ENCODE measurements around the gene TFG. TPM values are rescaled to one million over a fixed set of nuclear protein-coding genes. Genes with fewer than 3 reads are reported as not detected.

The TFG gene
- total RNA-seq, 2 donors from 2014 or later: 86.5 to 93.9 TPM

DNA sequence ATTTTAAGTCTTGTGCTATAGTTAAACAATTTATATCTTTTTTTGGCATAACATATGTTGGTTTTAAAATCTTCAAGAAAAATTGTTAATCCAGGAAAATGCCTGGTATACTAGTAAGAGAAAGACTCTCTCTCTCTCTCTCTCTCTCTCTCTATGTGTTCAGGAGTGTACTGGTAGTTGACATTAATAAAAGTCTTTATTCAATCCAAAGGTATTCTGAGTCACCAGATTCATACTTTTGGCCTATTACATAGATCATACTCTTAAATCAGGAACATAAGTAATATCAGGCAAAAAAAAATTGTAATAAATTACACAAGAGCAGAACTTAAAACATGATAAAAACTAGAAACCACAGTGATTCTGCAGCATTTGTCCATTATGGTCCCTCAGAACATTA lies 70.2 kb downstream of the TFG start:
- ATAC-seq (no peak), DNase-seq (no peak)
- intact Hi-C loops (cut with DNase I): no loop called here

DNA sequence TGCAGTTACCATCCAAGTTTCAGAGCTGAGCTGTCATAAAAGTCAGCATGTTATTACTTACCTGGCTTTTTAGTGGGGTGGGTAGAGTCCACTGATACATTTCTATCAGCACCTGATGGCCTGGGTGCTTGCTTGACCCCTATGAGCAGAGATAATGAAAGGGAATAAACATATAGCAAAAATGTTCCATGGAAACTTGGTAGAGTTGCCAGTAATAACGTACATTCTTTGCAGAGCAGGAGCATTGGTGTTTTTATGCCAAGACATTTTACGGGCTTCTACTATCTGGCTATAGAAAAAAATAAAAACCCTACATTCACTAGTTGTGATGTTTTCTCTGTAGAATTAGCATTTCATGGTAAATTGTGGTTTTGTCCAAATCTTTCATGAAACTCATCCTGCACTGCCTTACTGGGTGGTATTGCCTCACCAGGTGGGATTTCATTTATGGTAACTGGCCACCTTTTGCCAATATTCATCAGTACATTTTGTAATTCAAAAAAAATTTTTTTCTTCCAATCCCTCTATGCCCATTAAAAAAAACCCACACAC lies 70.9 kb downstream of the TFG start:
- ATAC-seq: no peak
- DNase-seq: no peak
- intact Hi-C loops (cut with DNase I): no loop called here

DNA sequence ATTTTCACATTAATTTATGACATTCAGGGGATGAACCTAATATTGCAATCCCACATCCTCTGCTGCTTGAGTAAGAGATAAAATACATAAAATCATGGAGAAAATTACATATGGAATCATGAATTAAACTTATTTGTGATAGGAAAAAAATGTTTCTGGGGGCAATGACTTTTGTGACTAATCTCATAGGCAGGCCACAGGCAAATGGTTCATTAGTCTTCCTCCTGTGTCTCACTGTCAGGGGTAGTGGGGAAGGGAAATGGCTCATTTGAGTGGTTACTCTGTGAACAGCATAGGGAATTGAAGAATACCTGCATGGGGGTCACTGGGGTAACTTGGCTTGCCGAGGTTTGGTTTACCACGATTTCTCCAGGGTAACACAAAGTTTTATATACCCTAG lies 72.0 kb downstream of the TFG start:
- intact Hi-C loops (cut with DNase I): no loop called here
- ATAC-seq (no peak), DNase-seq (no peak)

DNA sequence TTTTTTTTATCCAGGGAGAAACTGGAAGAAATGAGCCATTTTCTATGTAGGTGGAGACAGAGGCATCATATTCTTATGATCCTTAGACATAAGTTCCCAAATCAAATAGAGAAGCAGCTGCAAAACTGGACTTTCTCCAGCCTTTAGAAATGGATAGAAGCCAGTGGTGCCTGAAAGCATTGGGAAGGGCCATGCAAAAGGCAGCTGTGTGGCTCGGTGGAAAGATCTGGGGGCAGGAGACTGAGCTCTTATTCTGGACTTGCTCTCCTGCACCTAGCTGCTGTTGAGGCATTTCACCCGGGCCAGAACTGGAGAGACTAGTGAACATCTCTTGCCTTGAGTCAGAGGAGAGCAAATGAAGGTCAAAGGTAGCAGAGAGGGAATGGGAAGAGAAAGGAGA lies 73.1 kb downstream of the TFG start:
- intact Hi-C loops (cut with DNase I): no loop called here
- ATAC-seq: peak in 1 of 2 donors; percentile 57
- DNase-seq: no peak

DNA sequence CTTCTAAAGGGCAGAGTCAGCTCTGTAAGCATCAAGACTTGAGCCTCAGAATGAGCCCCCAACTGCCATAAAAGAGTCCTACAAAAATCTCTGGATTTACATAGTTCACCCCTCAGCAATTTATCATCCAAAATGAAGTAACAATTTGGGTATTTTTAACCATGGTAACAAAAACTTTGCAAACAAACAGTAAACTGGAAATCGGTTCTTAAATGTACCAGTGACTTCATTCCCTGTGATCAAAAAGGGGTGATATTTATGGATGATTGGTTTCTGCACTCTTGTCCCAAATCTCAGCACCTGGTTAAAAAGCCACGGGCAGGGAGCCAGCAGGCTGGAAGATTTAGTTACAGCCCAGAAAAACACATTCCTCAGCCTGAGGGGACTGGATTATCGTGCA lies 73.6 kb downstream of the TFG start:
- DNase-seq: no peak
- intact Hi-C loops (cut with DNase I): no loop called here
- ATAC-seq: peak in 1 of 2 donors; percentile 14

DNA sequence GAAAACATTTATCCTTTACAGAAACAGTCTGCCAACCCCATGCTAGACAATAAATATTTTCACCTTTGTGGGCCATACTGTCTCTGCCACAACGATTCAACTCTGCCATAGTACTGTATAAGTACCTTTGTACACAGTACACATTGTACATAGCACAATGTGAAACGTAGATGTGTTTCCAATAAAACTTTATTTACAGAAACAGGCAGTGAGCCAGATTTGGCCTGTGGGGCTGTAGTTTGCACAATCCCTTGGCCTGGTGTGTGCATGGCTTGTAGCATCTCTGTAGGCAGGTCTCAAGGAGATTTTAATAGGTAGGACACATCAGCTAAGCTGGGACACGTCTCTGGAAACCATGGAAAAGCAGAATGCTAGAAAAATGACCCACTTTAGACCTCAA lies 74.3 kb downstream of the TFG start:
- intact Hi-C loops (cut with DNase I): no loop called here
- ATAC-seq: no peak
- DNase-seq: no peak

DNA sequence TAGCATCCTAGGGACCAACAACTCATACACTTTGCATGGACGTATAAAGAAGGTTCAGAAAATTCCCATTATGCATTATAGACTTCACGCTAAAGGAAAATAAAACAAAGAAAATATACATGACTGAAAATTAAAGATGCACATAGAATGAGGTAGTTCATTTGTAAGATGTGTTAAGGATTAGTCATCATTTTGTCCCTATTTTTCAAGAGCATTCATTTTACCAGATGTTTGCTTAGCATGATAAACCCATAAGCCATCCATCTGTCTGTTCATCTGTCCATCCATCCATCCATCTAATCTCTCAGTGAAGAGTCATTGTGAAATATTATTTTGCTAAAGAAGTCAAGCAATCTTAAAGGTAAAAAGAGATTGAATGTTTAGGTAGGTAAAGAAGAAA lies 80.3 kb downstream of the TFG start:
- ATAC-seq: no peak
- intact Hi-C loops (cut with DNase I): no loop called here

DNA sequence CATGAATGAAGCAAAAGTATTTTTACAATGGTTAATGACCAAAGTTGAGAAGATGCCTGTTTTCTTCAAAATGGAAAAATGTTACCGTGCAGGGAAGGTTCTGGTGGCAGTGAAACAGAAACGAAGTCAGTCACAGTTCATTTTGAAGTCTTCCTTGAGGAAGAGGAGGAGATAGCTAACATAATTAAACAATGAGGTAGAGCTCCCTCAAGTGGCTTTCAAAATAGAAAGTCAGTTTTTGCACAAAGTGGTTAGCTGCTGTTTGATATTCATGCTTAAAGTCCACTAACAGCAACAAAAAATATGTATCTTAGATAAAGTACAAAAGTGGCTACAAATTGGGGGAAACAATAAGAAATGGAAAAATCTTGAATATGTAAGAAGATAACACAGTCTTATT lies 87.3 kb downstream of the TFG start:
- DNase-seq (no peak), ATAC-seq (peak in 1 of 2 donors; percentile 38)
- intact Hi-C loops (cut with DNase I): no loop called here

More for the DNA sequence above, 80.3 kb downstream of the TFG start:
- no peak for DNase-seq

DNA sequence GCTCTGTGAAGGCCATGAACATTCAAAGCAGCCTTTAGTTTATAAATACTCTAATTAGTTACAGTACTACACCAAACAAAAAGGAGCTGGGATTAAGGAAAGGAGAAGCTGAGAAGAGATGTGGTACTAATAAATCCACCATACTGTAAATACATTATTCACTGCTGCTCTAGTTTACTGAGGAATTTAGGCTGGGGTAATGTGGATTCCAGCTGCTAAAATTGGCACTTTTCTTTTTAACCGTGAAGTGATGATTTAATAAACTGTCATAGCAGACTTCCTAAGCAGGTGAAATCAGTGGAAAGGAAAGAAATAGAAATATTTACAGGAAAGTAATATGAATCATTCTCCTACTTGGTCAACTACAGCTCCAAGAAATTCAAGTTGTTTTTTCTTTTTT lies 88.7 kb downstream of the TFG start:
- ATAC-seq (no peak), DNase-seq (no peak)
- intact Hi-C loops (cut with DNase I): no loop called here

Other genes with a start within 250 kb of the TFG start
- gene TMEM45A, start 216.9 kb upstream of the TFG start, total RNA-seq: 10 to 100 TPM; 12.3 to 15.3 TPM
- gene ADGRG7, start 99.9 kb upstream of the TFG start, total RNA-seq: not detected